ENCODE results near the gene MCRIP2.

MCRIP2 gene

DNA sequence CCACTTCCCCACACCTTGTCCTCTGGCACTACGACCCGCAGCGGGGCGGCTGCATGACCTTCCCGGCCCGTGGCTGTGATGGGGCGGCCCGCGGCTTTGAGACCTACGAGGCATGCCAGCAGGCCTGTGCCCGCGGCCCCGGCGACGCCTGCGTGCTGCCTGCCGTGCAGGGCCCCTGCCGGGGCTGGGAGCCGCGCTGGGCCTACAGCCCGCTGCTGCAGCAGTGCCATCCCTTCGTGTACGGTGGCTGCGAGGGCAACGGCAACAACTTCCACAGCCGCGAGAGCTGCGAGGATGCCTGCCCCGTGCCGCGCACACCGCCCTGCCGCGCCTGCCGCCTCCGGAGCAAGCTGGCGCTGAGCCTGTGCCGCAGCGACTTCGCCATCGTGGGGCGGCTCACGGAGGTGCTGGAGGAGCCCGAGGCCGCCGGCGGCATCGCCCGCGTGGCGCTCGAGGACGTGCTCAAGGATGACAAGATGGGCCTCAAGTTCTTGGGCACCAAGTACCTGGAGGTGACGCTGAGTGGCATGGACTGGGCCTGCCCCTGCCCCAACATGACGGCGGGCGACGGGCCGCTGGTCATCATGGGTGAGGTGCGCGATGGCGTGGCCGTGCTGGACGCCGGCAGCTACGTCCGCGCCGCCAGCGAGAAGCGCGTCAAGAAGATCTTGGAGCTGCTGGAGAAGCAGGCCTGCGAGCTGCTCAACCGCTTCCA lies 8.1 kb upstream of the MCRIP2 start:
- no peak for DNase-seq (ENCODE audit: low read depth)
- TF ChIP-seq, protein P1, sequence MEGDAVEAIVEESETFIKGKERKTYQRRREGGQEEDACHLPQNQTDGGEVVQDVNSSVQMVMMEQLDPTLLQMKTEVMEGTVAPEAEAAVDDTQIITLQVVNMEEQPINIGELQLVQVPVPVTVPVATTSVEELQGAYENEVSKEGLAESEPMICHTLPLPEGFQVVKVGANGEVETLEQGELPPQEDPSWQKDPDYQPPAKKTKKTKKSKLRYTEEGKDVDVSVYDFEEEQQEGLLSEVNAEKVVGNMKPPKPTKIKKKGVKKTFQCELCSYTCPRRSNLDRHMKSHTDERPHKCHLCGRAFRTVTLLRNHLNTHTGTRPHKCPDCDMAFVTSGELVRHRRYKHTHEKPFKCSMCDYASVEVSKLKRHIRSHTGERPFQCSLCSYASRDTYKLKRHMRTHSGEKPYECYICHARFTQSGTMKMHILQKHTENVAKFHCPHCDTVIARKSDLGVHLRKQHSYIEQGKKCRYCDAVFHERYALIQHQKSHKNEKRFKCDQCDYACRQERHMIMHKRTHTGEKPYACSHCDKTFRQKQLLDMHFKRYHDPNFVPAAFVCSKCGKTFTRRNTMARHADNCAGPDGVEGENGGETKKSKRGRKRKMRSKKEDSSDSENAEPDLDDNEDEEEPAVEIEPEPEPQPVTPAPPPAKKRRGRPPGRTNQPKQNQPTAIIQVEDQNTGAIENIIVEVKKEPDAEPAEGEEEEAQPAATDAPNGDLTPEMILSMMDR (conservative IDR thresholded peaks at IDR 0.05; ENCODE audit: low read depth, low read length), result no peak
- H3K4me3 ChIP-seq (ENCODE audit: low read length), result no peak overlapping the region

DNA sequence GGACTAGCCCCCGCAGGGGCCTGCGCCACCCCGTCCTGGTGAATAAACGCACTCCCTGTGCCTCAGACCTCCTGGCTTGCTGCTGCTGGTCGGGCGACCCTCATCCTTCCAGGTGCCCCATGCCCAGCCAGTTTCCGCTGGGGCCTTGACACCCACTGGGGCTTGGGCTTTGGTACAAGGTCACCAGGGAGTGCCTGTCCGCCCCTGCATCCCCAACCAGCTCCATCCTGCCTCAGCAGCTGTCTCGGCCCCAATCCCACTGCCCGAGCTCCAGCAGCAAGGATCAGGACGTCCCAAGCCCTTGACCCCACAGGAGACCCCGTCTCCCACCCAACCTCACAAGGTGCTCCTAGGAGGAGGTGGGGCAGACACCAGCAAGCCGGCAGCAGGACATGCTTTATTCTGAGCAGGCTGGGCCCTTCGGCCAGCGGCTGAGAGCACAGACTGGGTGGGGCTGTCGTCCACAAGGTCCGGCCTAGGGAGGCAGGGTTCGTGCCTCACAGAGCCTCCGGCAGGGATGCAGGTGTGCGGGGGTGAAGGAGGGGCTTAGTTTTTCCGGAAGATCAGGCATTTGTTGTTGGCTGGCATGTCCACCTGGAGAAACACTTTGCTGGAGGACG lies 7.5 kb upstream of the MCRIP2 start:
- H3K4me3 ChIP-seq (ENCODE audit: low read length), result no peak overlapping the region
- no peak for DNase-seq (ENCODE audit: low read depth)
- TF ChIP-seq, protein P1 (conservative IDR thresholded peaks at IDR 0.05; ENCODE audit: low read depth, low read length), result no peak

DNA sequence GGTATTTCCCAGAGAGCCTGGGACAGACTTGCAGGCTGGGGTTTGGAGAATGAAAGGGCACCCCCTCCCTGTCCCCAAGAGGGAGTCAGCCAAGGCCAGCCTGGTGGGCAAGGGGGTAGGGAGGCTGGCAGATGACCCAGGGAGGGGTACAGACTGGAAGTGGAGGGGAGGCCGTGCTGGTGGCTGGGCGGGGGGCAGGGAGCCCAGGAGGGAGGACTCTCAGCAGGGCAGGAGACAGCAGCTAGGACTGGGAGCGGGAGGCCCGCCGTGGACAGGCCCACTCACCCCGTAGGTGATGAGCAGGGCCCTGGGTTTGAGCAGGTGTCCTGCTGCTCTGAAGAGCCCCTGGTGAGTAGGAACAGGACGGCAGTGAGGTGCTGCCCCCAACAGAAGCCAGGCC lies 6.6 kb upstream of the MCRIP2 start:
- TF ChIP-seq, protein P1 (conservative IDR thresholded peaks at IDR 0.05; ENCODE audit: low read depth, low read length), result no peak
- H3K4me3 ChIP-seq (ENCODE audit: low read length), result peak overlapping the region; percentile 77
- no peak for DNase-seq (ENCODE audit: low read depth)

DNA sequence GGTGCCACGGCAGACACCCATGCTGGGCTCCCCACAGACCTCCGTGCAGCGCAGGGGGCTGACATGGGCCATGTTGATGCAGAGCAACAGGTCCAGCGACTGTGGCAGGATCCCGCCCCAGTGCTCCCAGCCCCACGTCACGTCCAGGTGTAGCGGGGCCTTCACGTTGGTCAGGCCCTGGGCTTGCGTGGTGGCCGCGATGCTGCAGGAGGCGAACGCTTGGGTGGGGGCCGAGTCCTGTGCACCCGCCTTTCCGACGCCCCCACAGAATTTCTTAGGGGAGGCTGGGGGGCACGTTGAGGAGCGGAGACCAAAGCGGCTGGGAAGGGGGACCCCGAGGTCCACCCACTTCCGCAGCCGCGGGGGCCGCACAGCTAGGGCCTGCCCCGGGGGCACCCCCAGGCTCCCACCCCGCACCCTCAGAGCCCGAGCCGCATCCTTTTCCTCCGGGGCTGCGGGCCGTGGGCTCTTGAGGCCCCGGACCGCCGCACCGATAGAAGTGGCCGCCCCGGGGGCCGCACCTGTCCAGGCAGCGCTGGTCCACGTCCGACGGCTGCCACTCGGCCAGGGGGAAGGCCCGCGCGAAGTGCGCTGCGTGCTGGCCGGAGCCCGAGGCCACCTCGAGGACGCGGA lies 5.9 kb upstream of the MCRIP2 start:
- DNase-seq (ENCODE audit: low read depth), result no peak
- peak overlapping the region; percentile 77 for H3K4me3 ChIP-seq (ENCODE audit: low read length)
- TF ChIP-seq, protein P1 (conservative IDR thresholded peaks at IDR 0.05; ENCODE audit: low read depth, low read length), result no peak

DNA sequence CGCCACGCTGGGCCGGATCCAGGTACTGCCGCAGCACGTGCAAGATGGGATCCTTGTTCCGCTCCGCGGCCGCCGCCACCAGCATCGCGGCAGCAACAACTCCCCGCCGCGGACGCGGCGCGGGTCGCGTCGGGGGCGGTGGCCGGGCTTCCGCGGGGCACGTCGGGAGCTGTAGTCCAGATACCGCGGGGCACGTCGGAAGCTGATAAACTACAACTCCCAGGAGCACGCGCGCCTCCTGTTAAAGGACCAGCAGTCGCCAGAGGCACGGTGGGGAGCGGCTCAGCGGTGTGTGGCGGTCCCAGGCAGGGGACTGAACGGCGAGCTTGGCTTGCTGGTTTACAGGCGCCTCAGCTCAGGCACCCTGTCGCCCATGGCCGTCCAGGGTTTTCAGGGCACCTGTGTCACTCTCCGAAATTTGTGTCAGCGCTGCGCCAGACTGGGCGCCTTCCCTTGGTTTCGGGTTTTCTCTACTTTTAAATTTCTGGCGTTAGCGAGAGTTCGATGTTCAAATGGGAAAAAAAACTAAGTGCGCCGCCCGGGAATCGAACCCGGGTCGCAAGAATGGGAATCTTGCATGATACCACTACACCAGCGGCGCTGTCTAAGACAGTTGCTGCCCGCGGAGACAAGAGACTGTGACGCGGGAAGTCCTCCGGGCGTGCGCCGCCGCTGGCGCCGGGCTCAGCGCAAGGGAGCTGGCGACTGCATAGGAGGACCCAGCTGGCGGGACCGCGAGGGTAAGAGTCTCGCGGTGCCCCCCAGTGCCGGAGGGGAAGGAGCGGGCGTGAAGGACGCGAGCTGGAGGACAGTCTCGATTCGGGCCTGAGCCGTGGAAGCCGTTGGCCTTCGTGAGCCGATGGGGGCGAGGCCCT lies 5.2 kb upstream of the MCRIP2 start, which contains the start of gene METTL26:
TSS of gene METTL26 (minus strand) at position 100 of the 875 bp plus-strand sequence. CDS start at position 85, 15 bp downstream.
- peak within 1 kb of the TSS; percentile 77 for H3K4me3 ChIP-seq (ENCODE audit: low read length)
- TF ChIP-seq, protein P1 (conservative IDR thresholded peaks at IDR 0.05; ENCODE audit: low read depth, low read length), result no peak

DNA sequence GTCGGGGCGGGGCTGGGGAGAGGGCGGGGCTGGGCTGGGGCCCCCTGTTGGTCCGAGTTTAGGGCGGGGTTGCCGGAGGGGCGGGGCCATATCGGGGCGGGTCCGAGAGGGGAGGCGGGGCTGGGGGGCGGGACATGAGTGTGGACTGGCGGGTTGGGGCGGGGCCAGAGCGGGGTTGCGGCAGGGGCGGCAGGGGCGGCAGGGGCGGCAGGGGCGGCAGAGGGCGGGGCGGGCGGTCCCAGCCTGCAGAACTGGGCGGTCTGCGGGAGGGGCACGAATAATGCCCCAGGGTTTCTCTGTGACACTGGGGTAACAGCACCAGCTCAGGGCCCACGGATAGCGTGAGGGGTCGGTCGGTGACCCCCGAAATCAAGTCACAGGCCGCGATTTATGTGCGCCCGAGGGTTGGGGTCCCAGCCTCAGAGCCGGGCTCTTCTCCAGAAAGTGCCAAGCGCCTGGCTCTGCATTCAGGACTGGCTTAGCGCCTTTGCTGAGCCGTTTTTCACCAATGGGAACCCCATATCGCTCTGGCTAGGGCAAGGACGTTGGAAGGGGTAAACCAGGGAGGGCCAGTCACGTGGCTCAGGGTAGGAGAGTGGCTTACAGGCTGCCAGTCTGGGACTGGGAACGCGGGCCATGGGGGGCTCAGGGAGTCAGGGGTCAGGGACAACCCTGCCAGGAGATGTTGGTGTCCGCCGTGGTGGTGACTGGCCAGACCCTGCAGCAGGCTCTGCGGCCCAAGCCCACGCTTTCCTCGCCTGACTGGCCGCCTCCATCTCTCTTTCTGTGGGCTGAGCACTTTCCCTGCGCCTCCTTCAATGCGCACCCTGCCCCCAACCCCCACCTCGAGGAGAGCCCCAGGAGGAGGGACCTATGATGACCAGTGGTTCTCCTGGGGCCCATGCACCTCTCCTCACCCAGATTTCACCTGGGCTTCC lies 4.3 kb upstream of the MCRIP2 start:
- peak overlapping the region; percentile 77 for H3K4me3 ChIP-seq (ENCODE audit: low read length)
- no peak for DNase-seq (ENCODE audit: low read depth)
- TF ChIP-seq, protein P1 (conservative IDR thresholded peaks at IDR 0.05; ENCODE audit: low read depth, low read length), result no peak

More for the DNA sequence above, 5.2 kb upstream of the MCRIP2 start, which contains the start of gene METTL26:
- DNase-seq (ENCODE audit: low read depth), result peak; percentile 76

Measured in retinal pigment epithelial cell (primary cell).